ENCODE results near the gene VGLL3. TPM values are rescaled to one million over a fixed set of nuclear protein-coding genes. Genes with fewer than 3 reads are reported as not detected.

VGLL3 gene
- total RNA-seq, 5 donors from 2014 or later (not counting 1 experiment from before 2014, with no cell fraction given): 0.03 to 0.20 (median 0.03) TPM; not detected in 2

DNA sequence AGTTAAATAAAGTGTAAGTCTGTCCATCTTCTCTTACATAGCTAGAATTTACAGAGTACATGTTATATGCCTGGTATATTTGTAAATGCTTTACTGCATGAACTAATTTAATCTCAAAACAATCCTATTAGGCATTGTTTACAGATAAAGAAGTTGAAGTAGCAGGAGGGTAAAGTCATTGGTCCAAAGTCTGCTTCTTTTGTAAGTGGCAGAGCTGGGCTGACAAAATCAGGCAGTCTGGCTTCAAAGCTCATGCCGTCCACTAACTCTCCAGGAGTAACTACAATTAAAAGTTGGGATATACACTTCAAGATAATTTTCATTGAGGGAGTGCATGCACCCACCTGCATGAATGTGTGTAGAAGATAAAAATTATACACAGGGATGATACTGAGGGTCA lies 27.3 kb downstream of the VGLL3 start:
- no peaks in the 10 kb centered on the region for H3K9me3 ChIP-seq
- H3K36me3 ChIP-seq (ENCODE audit: control insufficient read depth in 2 of 2, extremely low read depth in 1 of 2, insufficient read depth in 1 of 2, low read length in 1 of 2): no peaks in the 10 kb centered on the region
- no CpG with 5 or more reads among the region's 1 CpG for WGBS (ENCODE audit: insufficient coverage)
- CTCF ChIA-PET: no interaction called here
- H3K27ac ChIP-seq (ENCODE audit: low read length): no peak overlapping the region
- DNase-seq (no peak), ATAC-seq (replicated peaks in 1 of 4) (no peak)
- H3K4me1 Mint-ChIP-seq: no peaks in the 10 kb centered on the region
- H3K9me3 Mint-ChIP-seq: peaks cover 0 to 8% (median 0%) of the 10 kb centered on the region in 3 donors
- POLR2A ChIA-PET: no interaction called here
- no peaks in the 10 kb centered on the region for H3K27me3 ChIP-seq (replicated peaks in 1 of 2; ENCODE audit: control insufficient read depth in 2 of 2, extremely low read depth in 1 of 2, insufficient read depth in 2 of 2, low read length in 1 of 2)
- H3K4me3 Mint-ChIP-seq: no peak overlapping the region
- no peaks in the 10 kb centered on the region for H3K27me3 Mint-ChIP-seq
- no peaks in the 10 kb centered on the region for H3K4me1 ChIP-seq (ENCODE audit: control insufficient read depth in 1 of 2, extremely low read depth in 1 of 2, insufficient read depth in 2 of 2, low read length in 2 of 2)
- H3K4me3 ChIP-seq (ENCODE audit: control insufficient read depth in 1 of 2, extremely low read depth in 1 of 2, low read length in 1 of 2): no peak overlapping the region
- no peaks in the 10 kb centered on the region for H3K36me3 Mint-ChIP-seq
- no peak overlapping the region for H3K27ac Mint-ChIP-seq

GRCh38 chr3:86961297-86961696 lies 29.7 kb downstream of the VGLL3 start:
- POLR2A ChIA-PET: no interaction called here
- WGBS (ENCODE audit: insufficient coverage): no CpG with 5 or more reads among the region's 3 CpGs
- CTCF ChIA-PET: no interaction called here
- DNase-seq: no peak
- Histone ChIP-seq H3K9me3 (no peaks in the 10 kb centered on the region), H3K4me1 (ENCODE audit: control insufficient read depth in 1 of 2, extremely low read depth in 1 of 2, insufficient read depth in 2 of 2, low read length in 2 of 2) (no peaks in the 10 kb centered on the region), H3K36me3 (ENCODE audit: control insufficient read depth in 2 of 2, extremely low read depth in 1 of 2, insufficient read depth in 1 of 2, low read length in 1 of 2) (no peaks in the 10 kb centered on the region), H3K27ac (ENCODE audit: low read length) (no peak overlapping the region), H3K27me3 (replicated peaks in 1 of 2; ENCODE audit: control insufficient read depth in 2 of 2, extremely low read depth in 1 of 2, insufficient read depth in 2 of 2, low read length in 1 of 2) (no peaks in the 10 kb centered on the region), H3K4me3 (ENCODE audit: control insufficient read depth in 1 of 2, extremely low read depth in 1 of 2, low read length in 1 of 2) (no peak overlapping the region)
- Mint-ChIP-seq H3K27me3 (no peaks in the 10 kb centered on the region), H3K9me3 (peaks cover 0 to 5% (median 2%) of the 10 kb centered on the region in 3 donors), H3K4me3 (no peak overlapping the region), H3K27ac (no peak overlapping the region), H3K36me3 (no peaks in the 10 kb centered on the region), H3K4me1 (no peaks in the 10 kb centered on the region)
- ATAC-seq (replicated peaks in 1 of 4): no peak

GRCh38 chr3:86960550-86960949 lies 30.4 kb downstream of the VGLL3 start:
- ChIA-PET CTCF (no interaction called here), POLR2A (no interaction called here)
- H3K27me3 ChIP-seq (replicated peaks in 1 of 2; ENCODE audit: control insufficient read depth in 2 of 2, extremely low read depth in 1 of 2, insufficient read depth in 2 of 2, low read length in 1 of 2): no peaks in the 10 kb centered on the region
- DNase-seq (no peak), ATAC-seq (replicated peaks in 1 of 4) (no peak)
- peaks cover 0 to 4% (median 2%) of the 10 kb centered on the region in 3 donors for H3K9me3 Mint-ChIP-seq
- H3K4me3 ChIP-seq (ENCODE audit: control insufficient read depth in 1 of 2, extremely low read depth in 1 of 2, low read length in 1 of 2): no peak overlapping the region
- no peaks in the 10 kb centered on the region for H3K4me1 Mint-ChIP-seq
- no peaks in the 10 kb centered on the region for H3K4me1 ChIP-seq (ENCODE audit: control insufficient read depth in 1 of 2, extremely low read depth in 1 of 2, insufficient read depth in 2 of 2, low read length in 2 of 2)
- H3K27ac ChIP-seq (ENCODE audit: low read length): no peak overlapping the region
- no CpG with 5 or more reads among the region's 3 CpGs for WGBS (ENCODE audit: insufficient coverage)
- H3K36me3 Mint-ChIP-seq: no peaks in the 10 kb centered on the region
- H3K4me3 Mint-ChIP-seq: no peak overlapping the region
- H3K27me3 Mint-ChIP-seq: no peaks in the 10 kb centered on the region
- no peaks in the 10 kb centered on the region for H3K9me3 ChIP-seq
- H3K36me3 ChIP-seq (ENCODE audit: control insufficient read depth in 2 of 2, extremely low read depth in 1 of 2, insufficient read depth in 1 of 2, low read length in 1 of 2): no peaks in the 10 kb centered on the region
- H3K27ac Mint-ChIP-seq: no peak overlapping the region

DNA sequence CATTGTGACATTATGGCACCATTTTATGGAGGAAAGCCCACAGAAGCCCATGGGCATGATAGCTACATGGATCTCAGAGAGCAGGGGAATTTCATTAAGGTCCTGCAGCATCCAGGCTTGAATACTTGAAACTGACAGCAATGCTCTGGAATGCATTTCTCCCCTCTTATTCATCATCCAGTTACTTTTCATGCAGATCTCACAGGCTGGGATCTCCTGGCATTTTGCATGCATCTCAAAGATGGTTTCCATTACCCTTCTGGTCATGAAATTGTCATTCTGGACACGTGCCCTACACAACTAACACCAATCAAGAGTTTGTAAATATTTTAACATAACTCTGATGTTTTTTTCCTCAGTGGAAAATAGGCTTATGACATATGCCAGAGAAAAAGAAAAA lies 32.4 kb downstream of the VGLL3 start:
- POLR2A ChIA-PET: no interaction called here
- H3K4me3 Mint-ChIP-seq: no peak overlapping the region

DNA sequence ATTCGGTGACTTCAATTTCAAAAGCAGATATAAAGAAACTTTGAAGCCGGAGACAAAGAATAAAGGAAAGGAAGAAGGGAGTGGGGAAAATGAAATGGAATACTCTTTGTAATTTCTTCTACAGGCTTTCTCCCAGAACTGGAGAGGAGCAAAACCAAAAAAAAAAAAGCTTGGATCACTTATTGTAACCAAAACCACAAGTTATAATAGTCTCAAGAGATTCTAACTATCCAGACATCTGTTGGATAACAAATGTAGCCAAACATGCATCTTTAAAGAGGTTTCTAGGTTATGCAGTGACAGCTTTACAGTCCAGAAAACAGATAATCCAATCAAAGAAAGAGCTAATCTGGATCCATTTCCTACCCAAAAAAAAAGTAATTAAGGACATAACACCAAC lies 36.2 kb downstream of the VGLL3 start:
- H3K4me3 Mint-ChIP-seq: no peak overlapping the region
- H3K36me3 ChIP-seq (ENCODE audit: control insufficient read depth in 2 of 2, extremely low read depth in 1 of 2, insufficient read depth in 1 of 2, low read length in 1 of 2): no peaks in the 10 kb centered on the region
- no peak overlapping the region for H3K27ac ChIP-seq (ENCODE audit: low read length)
- H3K27me3 ChIP-seq (replicated peaks in 1 of 2; ENCODE audit: control insufficient read depth in 2 of 2, extremely low read depth in 1 of 2, insufficient read depth in 2 of 2, low read length in 1 of 2): no peaks in the 10 kb centered on the region
- H3K9me3 Mint-ChIP-seq: peaks cover 2 to 4% (median 4%) of the 10 kb centered on the region in 3 donors
- ChIA-PET CTCF (no interaction called here), POLR2A (no interaction called here)
- no CpG with 5 or more reads among the region's 2 CpGs for WGBS (ENCODE audit: insufficient coverage)
- ATAC-seq (replicated peaks in 1 of 4) (no peak), DNase-seq (no peak)
- H3K36me3 Mint-ChIP-seq: no peaks in the 10 kb centered on the region
- H3K4me1 Mint-ChIP-seq: no peaks in the 10 kb centered on the region
- no peaks in the 10 kb centered on the region for H3K9me3 ChIP-seq
- H3K27ac Mint-ChIP-seq: no peak overlapping the region
- no peak overlapping the region for H3K4me3 ChIP-seq (ENCODE audit: control insufficient read depth in 1 of 2, extremely low read depth in 1 of 2, low read length in 1 of 2)
- H3K4me1 ChIP-seq (ENCODE audit: control insufficient read depth in 1 of 2, extremely low read depth in 1 of 2, insufficient read depth in 2 of 2, low read length in 2 of 2): no peaks in the 10 kb centered on the region
- H3K27me3 Mint-ChIP-seq: no peaks in the 10 kb centered on the region

More for the DNA sequence above, 32.4 kb downstream of the VGLL3 start:
- no peaks in the 10 kb centered on the region for H3K36me3 ChIP-seq (ENCODE audit: control insufficient read depth in 2 of 2, extremely low read depth in 1 of 2, insufficient read depth in 1 of 2, low read length in 1 of 2)
- no peaks in the 10 kb centered on the region for H3K4me1 Mint-ChIP-seq
- CTCF ChIA-PET: no interaction called here
- H3K4me1 ChIP-seq (ENCODE audit: control insufficient read depth in 1 of 2, extremely low read depth in 1 of 2, insufficient read depth in 2 of 2, low read length in 2 of 2): no peaks in the 10 kb centered on the region
- H3K36me3 Mint-ChIP-seq: no peaks in the 10 kb centered on the region
- WGBS (ENCODE audit: insufficient coverage): no CpG with 5 or more reads among the region's 1 CpG
- H3K27ac ChIP-seq (ENCODE audit: low read length): no peak overlapping the region
- no peaks in the 10 kb centered on the region for H3K9me3 ChIP-seq
- no peak for DNase-seq
- H3K27ac Mint-ChIP-seq: no peak overlapping the region
- no peak for ATAC-seq (replicated peaks in 1 of 4)
- H3K4me3 ChIP-seq (ENCODE audit: control insufficient read depth in 1 of 2, extremely low read depth in 1 of 2, low read length in 1 of 2): no peak overlapping the region
- H3K27me3 Mint-ChIP-seq: no peaks in the 10 kb centered on the region
- H3K9me3 Mint-ChIP-seq: peaks cover 0 to 4% (median 2%) of the 10 kb centered on the region in 3 donors
- no peaks in the 10 kb centered on the region for H3K27me3 ChIP-seq (replicated peaks in 1 of 2; ENCODE audit: control insufficient read depth in 2 of 2, extremely low read depth in 1 of 2, insufficient read depth in 2 of 2, low read length in 1 of 2)

DNA sequence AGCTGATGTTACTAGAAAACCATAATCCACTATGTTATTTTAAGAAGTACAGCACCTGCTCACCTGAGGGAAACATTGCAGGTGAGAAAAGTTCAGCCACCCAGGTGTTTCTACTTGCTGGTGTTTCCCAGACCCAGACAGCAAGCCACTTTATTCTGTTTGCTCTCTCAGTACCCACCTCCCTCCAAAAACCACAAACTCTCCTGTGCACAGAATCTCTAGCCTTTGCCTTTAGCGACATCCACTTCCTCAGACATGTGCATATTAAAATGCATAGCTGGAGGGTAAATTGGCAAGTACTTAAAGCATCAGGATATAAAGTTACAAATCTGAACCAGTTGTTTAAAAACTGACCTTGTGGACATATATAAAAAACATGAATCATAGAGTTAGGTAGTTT lies 36.7 kb downstream of the VGLL3 start:
- no peak overlapping the region for H3K4me3 Mint-ChIP-seq
- POLR2A ChIA-PET: no interaction called here
- Histone ChIP-seq H3K27me3 (replicated peaks in 1 of 2; ENCODE audit: control insufficient read depth in 2 of 2, extremely low read depth in 1 of 2, insufficient read depth in 2 of 2, low read length in 1 of 2) (no peaks in the 10 kb centered on the region), H3K27ac (ENCODE audit: low read length) (no peak overlapping the region), H3K36me3 (ENCODE audit: control insufficient read depth in 2 of 2, extremely low read depth in 1 of 2, insufficient read depth in 1 of 2, low read length in 1 of 2) (no peaks in the 10 kb centered on the region), H3K4me3 (ENCODE audit: control insufficient read depth in 1 of 2, extremely low read depth in 1 of 2, low read length in 1 of 2) (no peak overlapping the region), H3K4me1 (ENCODE audit: control insufficient read depth in 1 of 2, extremely low read depth in 1 of 2, insufficient read depth in 2 of 2, low read length in 2 of 2) (no peaks in the 10 kb centered on the region), H3K9me3 (no peaks in the 10 kb centered on the region)
- H3K27ac Mint-ChIP-seq: no peak overlapping the region
- H3K9me3 Mint-ChIP-seq: peaks cover 2 to 4% (median 4%) of the 10 kb centered on the region in 3 donors
- WGBS (ENCODE audit: insufficient coverage): no CpG with 5 or more reads among the region's 1 CpG
- no peaks in the 10 kb centered on the region for H3K4me1 Mint-ChIP-seq
- no peaks in the 10 kb centered on the region for H3K36me3 Mint-ChIP-seq
- DNase-seq: no peak
- H3K27me3 Mint-ChIP-seq: no peaks in the 10 kb centered on the region
- no peak for ATAC-seq (replicated peaks in 1 of 4)
- CTCF ChIA-PET: no interaction called here

DNA sequence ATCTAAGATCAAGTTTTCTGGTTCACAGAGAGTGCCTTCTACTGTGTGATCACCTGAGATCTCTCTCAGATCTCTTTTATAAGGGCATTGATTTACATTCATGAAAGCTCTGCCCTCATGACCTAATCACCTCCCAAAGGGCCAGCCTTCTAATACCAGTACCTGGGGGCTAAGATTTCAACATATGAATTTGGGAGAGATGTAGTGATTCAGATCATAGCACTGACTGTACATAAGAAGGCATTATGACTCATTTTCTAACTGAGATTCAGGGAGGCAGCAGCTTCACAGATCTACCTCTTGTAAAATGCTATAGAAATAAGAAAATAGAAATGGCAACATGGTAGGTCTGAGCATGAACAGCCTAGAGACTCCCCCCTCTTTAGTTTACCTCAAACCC lies 39.6 kb downstream of the VGLL3 start:
- CTCF ChIA-PET: interaction anchor here in 1 of 2 donors (0.6 kb wide), 1 partner anchor 449 kb away, joined by 3 read pairs; no protein-coding TSS in a partner anchor
- no peak overlapping the region for H3K27ac Mint-ChIP-seq
- ATAC-seq (replicated peaks in 1 of 4): no peak
- DNase-seq: no peak
- Histone ChIP-seq H3K36me3 (ENCODE audit: control insufficient read depth in 2 of 2, extremely low read depth in 1 of 2, insufficient read depth in 1 of 2, low read length in 1 of 2) (no peaks in the 10 kb centered on the region), H3K27ac (ENCODE audit: low read length) (no peak overlapping the region), H3K27me3 (replicated peaks in 1 of 2; ENCODE audit: control insufficient read depth in 2 of 2, extremely low read depth in 1 of 2, insufficient read depth in 2 of 2, low read length in 1 of 2) (no peaks in the 10 kb centered on the region), H3K4me1 (ENCODE audit: control insufficient read depth in 1 of 2, extremely low read depth in 1 of 2, insufficient read depth in 2 of 2, low read length in 2 of 2) (no peaks in the 10 kb centered on the region), H3K4me3 (ENCODE audit: control insufficient read depth in 1 of 2, extremely low read depth in 1 of 2, low read length in 1 of 2) (no peak overlapping the region), H3K9me3 (no peaks in the 10 kb centered on the region)
- POLR2A ChIA-PET: no interaction called here
- no peaks in the 10 kb centered on the region for H3K27me3 Mint-ChIP-seq
- H3K4me3 Mint-ChIP-seq: no peak overlapping the region
- H3K9me3 Mint-ChIP-seq: peaks cover 0 to 7% (median 4%) of the 10 kb centered on the region in 3 donors
- H3K4me1 Mint-ChIP-seq: no peaks in the 10 kb centered on the region
- no peaks in the 10 kb centered on the region for H3K36me3 Mint-ChIP-seq

All from T-cell (primary cell).